AG09309 (cell line): ENCODE measurements around the gene KCNK4.

Experiments
- DNase-seq: peaks from one replicate; pipeline ENCODE4 v3.0.0-alpha.2; 2010; ENCODE audit warnings: low read depth
- H3K4me3 ChIP-seq: 2 replicates; pipeline ENCODE4 v1.5.1; 2011; ENCODE audit warnings: mild to moderate bottlenecking, low read depth, low read length, moderate library complexity; ENCODE audit not compliant: control insufficient read depth
- CTCF ChIP-seq: IDR thresholded peaks from 2 replicates; pipeline ENCODE4 v1.5.1; 2011; ENCODE audit warnings: mild to moderate bottlenecking, low read depth, low read length, inconsistent platforms; ENCODE audit not compliant: insufficient read depth, control insufficient read depth; ENCODE audit errors: missing control alignments

The KCNK4 gene

GRCh38 chr11:64259533-64260067 is 31.5 kb upstream of the KCNK4 start:
- H3K4me3 ChIP-seq: no peak overlapping the region
- no peak for DNase-seq
- no peak for TF ChIP-seq CTCF

- no peak for TF ChIP-seq CTCF
- no peak for DNase-seq
- no peak overlapping the region for H3K4me3 ChIP-seq
Observed at GRCh38 chr11:64260147-64260708, 30.9 kb upstream of the KCNK4 start.

- H3K4me3 ChIP-seq: no peak overlapping the region
- no peak for TF ChIP-seq CTCF
- DNase-seq: no peak
Observed at GRCh38 chr11:64261556-64262080, 29.5 kb upstream of the KCNK4 start.

DNA sequence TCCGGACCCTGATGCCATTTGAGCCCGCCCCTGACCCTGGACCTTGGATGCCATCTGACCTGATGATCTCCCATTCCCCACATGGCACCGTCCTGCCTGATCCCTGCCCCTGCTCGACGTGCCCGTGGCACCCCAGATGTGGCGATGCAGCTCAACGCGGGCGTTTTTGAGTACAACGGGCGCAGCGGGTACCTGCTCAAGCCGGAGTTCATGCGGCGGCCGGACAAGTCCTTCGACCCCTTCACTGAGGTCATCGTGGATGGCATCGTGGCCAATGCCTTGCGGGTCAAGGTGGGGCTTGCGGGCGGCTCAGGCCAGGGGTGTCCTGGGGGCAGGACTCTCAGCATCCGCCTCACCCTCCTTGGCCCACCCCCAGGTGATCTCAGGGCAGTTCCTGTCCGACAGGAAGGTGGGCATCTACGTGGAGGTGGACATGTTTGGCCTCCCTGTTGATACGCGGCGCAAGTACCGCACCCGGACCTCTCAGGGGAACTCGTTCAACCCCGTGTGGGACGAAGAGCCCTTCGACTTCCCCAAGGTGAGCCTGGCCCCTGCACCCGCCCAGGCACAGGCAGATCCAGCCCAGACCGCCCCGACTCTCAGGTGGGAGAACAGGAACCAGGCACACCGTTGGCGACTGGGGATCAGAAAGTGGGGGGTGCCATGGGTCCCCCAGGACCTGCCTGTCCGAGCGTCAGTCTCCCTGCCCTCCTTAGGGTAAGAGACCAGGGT is 28.7 kb upstream of the KCNK4 start:
- no peak for TF ChIP-seq CTCF
- no peak for DNase-seq
- no peak overlapping the region for H3K4me3 ChIP-seq

DNA sequence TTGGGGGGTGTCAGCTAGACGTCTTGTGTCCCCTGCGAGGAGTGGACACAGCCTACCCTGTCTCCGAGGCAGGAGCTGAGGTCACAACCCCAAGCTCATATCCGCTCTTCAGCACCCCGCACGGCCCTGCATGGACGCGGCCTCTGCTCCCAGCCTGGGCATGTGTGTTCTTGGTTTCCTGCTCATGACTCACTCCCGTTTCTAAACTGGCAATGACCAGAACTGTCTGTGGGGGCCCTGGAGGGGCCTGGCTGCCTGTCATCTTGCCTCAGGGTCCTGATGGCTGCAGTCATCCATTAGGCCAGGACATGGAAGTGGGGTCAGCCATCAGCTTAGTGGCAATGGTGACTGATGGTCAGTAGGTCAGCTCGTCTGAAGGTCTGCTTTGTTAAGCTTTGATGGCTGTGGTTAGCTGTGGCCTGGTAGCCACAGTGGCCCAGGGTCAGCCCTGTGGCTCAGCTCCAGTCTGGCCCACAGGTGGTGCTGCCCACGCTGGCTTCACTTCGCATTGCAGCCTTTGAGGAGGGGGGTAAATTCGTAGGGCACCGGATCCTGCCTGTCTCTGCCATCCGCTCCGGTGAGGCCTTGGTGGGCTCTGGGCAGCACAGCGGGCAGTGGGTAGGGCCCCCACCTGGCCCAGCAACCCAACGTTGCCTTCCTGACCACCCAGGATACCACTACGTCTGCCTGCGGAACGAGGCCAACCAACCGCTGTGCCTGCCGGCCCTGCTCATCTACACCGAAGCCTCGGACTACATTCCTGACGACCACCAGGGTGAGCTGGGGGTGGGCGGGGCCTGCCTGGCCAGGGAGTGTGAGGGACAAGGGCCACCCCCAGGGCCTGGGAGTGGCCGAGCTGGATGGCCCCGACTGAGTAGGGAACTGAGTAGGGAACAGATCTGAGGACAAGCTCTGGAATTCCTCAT is 27.8 kb upstream of the KCNK4 start:
- DNase-seq: no peak
- no peak overlapping the region for H3K4me3 ChIP-seq
- TF ChIP-seq CTCF: no peak

GRCh38 chr11:64263947-64264317 is 27.2 kb upstream of the KCNK4 start:
- no peak for TF ChIP-seq CTCF
- no peak overlapping the region for H3K4me3 ChIP-seq
- DNase-seq: no peak
